Measurements from ENCODE around the gene ELK4.

The ELK4 gene

GRCh38 chr1:205626216-205626615 is 5.6 kb downstream of the ELK4 start:
- H3K4me1 ChIP-seq (ENCODE audit: low read length): peaks cover 20% of the 10 kb centered on the region
- no peak for DNase-seq
- no peak overlapping the region for H3K4me2 ChIP-seq (ENCODE audit: low read depth, low read length)
- TF ChIP-seq EZH2 (optimal IDR thresholded peaks at IDR 0.05; ENCODE audit: low read depth, low read length): no peak
- no peak for TF ChIP-seq EZH2phosphoT487 (IDR thresholded peaks at IDR 0.05; ENCODE audit: low read length)
- no peak for TF ChIP-seq CTCF (IDR thresholded peaks at IDR 0.05; ENCODE audit: low read length)
- no peak overlapping the region for H3K4me3 ChIP-seq (ENCODE audit: low read length)
- no peak overlapping the region for H3K27ac ChIP-seq (ENCODE audit: low read length)
- H3K79me2 ChIP-seq (ENCODE audit: low read length): peaks cover 74% of the 10 kb centered on the region
- no peaks in the 10 kb centered on the region for H3K27me3 ChIP-seq (replicated peaks; ENCODE audit: insufficient read depth, low read length)
- peaks cover 23% of the 10 kb centered on the region for H4K20me1 ChIP-seq (ENCODE audit: insufficient read depth, low read length)
- H2AFZ ChIP-seq (ENCODE audit: low read length): no peak overlapping the region
- H3F3A ChIP-seq (ENCODE audit: insufficient read depth, low read length): peaks cover 11% of the 10 kb centered on the region
- no peaks in the 10 kb centered on the region for H3K9me3 ChIP-seq (replicated peaks; ENCODE audit: insufficient read depth, low read length)
- H3K36me3 ChIP-seq (replicated peaks; ENCODE audit: insufficient read depth, low read length): peaks cover 10% of the 10 kb centered on the region; the same call in 1 of the 2 replicates
- no peak overlapping the region for H3K9ac ChIP-seq (ENCODE audit: low read length)
- H3K9me2 ChIP-seq (replicated peaks; ENCODE audit: insufficient read depth, low read length): no peaks in the 10 kb centered on the region

GRCh38 chr1:205623646-205624045 is 8.2 kb downstream of the ELK4 start:
- Histone ChIP-seq H4K20me1 (ENCODE audit: insufficient read depth, low read length) (peaks cover 23% of the 10 kb centered on the region), H3K4me1 (ENCODE audit: low read length) (peaks cover 13% of the 10 kb centered on the region), H3F3A (ENCODE audit: insufficient read depth, low read length) (0 out of 2 replicates have a peak, but pooled peaks cover 4% of the 10 kb centered on the region), H3K9me3 (replicated peaks; ENCODE audit: insufficient read depth, low read length) (no peaks in the 10 kb centered on the region), H2AFZ (ENCODE audit: low read length) (no peak overlapping the region), H3K4me2 (ENCODE audit: low read depth, low read length) (no peak overlapping the region), H3K27ac (ENCODE audit: low read length) (no peak overlapping the region), H3K27me3 (replicated peaks; ENCODE audit: insufficient read depth, low read length) (no peaks in the 10 kb centered on the region), H3K4me3 (ENCODE audit: low read length) (no peak overlapping the region), H3K9me2 (replicated peaks; ENCODE audit: insufficient read depth, low read length) (no peaks in the 10 kb centered on the region), H3K79me2 (ENCODE audit: low read length) (peaks cover 51% of the 10 kb centered on the region), H3K9ac (ENCODE audit: low read length) (no peak overlapping the region), H3K36me3 (replicated peaks; ENCODE audit: insufficient read depth, low read length) (peaks cover 14% of the 10 kb centered on the region)
- no peak for DNase-seq
- TF ChIP-seq EZH2 (optimal IDR thresholded peaks at IDR 0.05; ENCODE audit: low read depth, low read length) (no peak), CTCF (IDR thresholded peaks at IDR 0.05; ENCODE audit: low read length) (no peak), EZH2phosphoT487 (IDR thresholded peaks at IDR 0.05; ENCODE audit: low read length) (no peak)

GRCh38 chr1:205620269-205620668 is 11.5 kb downstream of the ELK4 start:
- H3F3A ChIP-seq (ENCODE audit: insufficient read depth, low read length): no peaks in the 10 kb centered on the region
- H3K4me2 ChIP-seq (ENCODE audit: low read depth, low read length): no peak overlapping the region
- H3K36me3 ChIP-seq (replicated peaks; ENCODE audit: insufficient read depth, low read length): peaks cover 18% of the 10 kb centered on the region
- H3K27me3 ChIP-seq (replicated peaks; ENCODE audit: insufficient read depth, low read length): no peaks in the 10 kb centered on the region
- no peaks in the 10 kb centered on the region for H3K4me1 ChIP-seq (ENCODE audit: low read length)
- no peak for TF ChIP-seq EZH2 (optimal IDR thresholded peaks at IDR 0.05; ENCODE audit: low read depth, low read length)
- TF ChIP-seq EZH2phosphoT487 (IDR thresholded peaks at IDR 0.05; ENCODE audit: low read length): no peak
- no peak for TF ChIP-seq CTCF (IDR thresholded peaks at IDR 0.05; ENCODE audit: low read length)
- 0 out of 2 replicates have a peak, but pooled peaks cover 5% of the 10 kb centered on the region for H4K20me1 ChIP-seq (ENCODE audit: insufficient read depth, low read length)
- H3K4me3 ChIP-seq (ENCODE audit: low read length): no peak overlapping the region
- peaks cover 20% of the 10 kb centered on the region for H3K79me2 ChIP-seq (ENCODE audit: low read length)
- H3K9ac ChIP-seq (ENCODE audit: low read length): no peak overlapping the region
- no peaks in the 10 kb centered on the region for H3K9me2 ChIP-seq (replicated peaks; ENCODE audit: insufficient read depth, low read length)
- H3K9me3 ChIP-seq (replicated peaks; ENCODE audit: insufficient read depth, low read length): no peaks in the 10 kb centered on the region
- no peak overlapping the region for H2AFZ ChIP-seq (ENCODE audit: low read length)
- no peak overlapping the region for H3K27ac ChIP-seq (ENCODE audit: low read length)
- DNase-seq: no peak

Measured in MM.1S (cell line).